DMS53 (cell line): ENCODE data around the gene CLEC10A.
"Not testable (repeated sequence)": the region's sequence is repeated elsewhere in the genome, so short reads cannot be mapped to it uniquely, and the experiment has no call there.

ENCODE experiments used
- DNase-seq: peaks from one replicate; lab custom pipeline; 2025; lab: John Stamatoyannopoulos, UW

The CLEC10A gene

GRCh38 chr17:7108981-7109380 lies 28.9 kb upstream of the CLEC10A start:
- no peak for DNase-seq

- no peak for DNase-seq
These were observed 28.5 kb upstream of the CLEC10A start for GRCh38 chr17:7108560-7108925.

GRCh38 chr17:7107795-7108559 lies 27.9 kb upstream of the CLEC10A start:
- no peak for DNase-seq

GRCh38 chr17:7107012-7107754 lies 27.1 kb upstream of the CLEC10A start:
- DNase-seq = peak; percentile 97

GRCh38 chr17:7102421-7102820 lies 22.4 kb upstream of the CLEC10A start:
- no peak for DNase-seq

GRCh38 chr17:7101531-7101930 lies 21.5 kb upstream of the CLEC10A start:
- no peak for DNase-seq

GRCh38 chr17:7100641-7101379 lies 20.8 kb upstream of the CLEC10A start:
- not testable (repeated sequence) for DNase-seq

- DNase-seq = no peak
These were observed 18.9 kb upstream of the CLEC10A start for GRCh38 chr17:7098802-7099459.

GRCh38 chr17:7097940-7098339 lies 17.9 kb upstream of the CLEC10A start:
- DNase-seq = no peak

- no peak for DNase-seq
These were observed 15.6 kb upstream of the CLEC10A start for GRCh38 chr17:7095625-7096024.

- DNase-seq = no peak
These were observed 14.6 kb upstream of the CLEC10A start for GRCh38 chr17:7094652-7095019.

- DNase-seq = not testable (repeated sequence)
These were observed 11.4 kb upstream of the CLEC10A start for GRCh38 chr17:7091311-7092005.

GRCh38 chr17:7089570-7089969 lies 9.5 kb upstream of the CLEC10A start:
- DNase-seq = not testable (repeated sequence)

- DNase-seq = peak; percentile 64
These were observed 8.4 kb upstream of the CLEC10A start for GRCh38 chr17:7088442-7088841.

GRCh38 chr17:7084088-7084487 lies 4.0 kb upstream of the CLEC10A start:
- DNase-seq = no peak

GRCh38 chr17:7083592-7083991 lies 3.5 kb upstream of the CLEC10A start:
- no peak for DNase-seq

- no peak for DNase-seq
These were observed 1.5 kb upstream of the CLEC10A start for GRCh38 chr17:7081341-7082062.

- no peak for DNase-seq
These were observed 498 bp upstream of the CLEC10A start for GRCh38 chr17:7080456-7081041.

GRCh38 chr17:7078711-7079110 lies 1.3 kb downstream of the CLEC10A start:
- no peak for DNase-seq

- DNase-seq = no peak
These were observed 2.0 kb downstream of the CLEC10A start for GRCh38 chr17:7077911-7078546.
